ENCODE measurements around the gene COLEC11.

Gene COLEC11

GRCh38 chr2:3584076-3584475, 10.8 kb upstream of the COLEC11 start:
- H3K9me3 ChIP-seq (ENCODE audit: insufficient read depth, low read length), result no peaks in the 10 kb centered on the region
- no peaks in the 10 kb centered on the region for H3K27me3 ChIP-seq (ENCODE audit: low read length)
- H4K20me1 ChIP-seq (ENCODE audit: low read depth, low read length), result peaks cover 12% of the 10 kb centered on the region
- no peak overlapping the region for H2AFZ ChIP-seq (ENCODE audit: low read depth, low read length, severe bottlenecking)
- H3K4me2 ChIP-seq (ENCODE audit: low read depth, low read length, poor library complexity, severe bottlenecking), result no peak overlapping the region
- peaks cover 10% of the 10 kb centered on the region for H3K79me2 ChIP-seq (ENCODE audit: insufficient read depth, low read length)
- peaks cover 35% of the 10 kb centered on the region for H3K36me3 ChIP-seq (ENCODE audit: low read length)
- no peak overlapping the region for H3K9ac ChIP-seq (ENCODE audit: low read length)
- peaks cover 51% of the 10 kb centered on the region for H3F3A ChIP-seq (ENCODE audit: insufficient read depth)
- H3K4me3 ChIP-seq (ENCODE audit: insufficient read depth, low read length, poor library complexity, severe bottlenecking), result no peak overlapping the region
- H3K9me2 ChIP-seq (replicated peaks; ENCODE audit: insufficient read depth, low read length), result no peaks in the 10 kb centered on the region
- TF ChIP-seq CTCF (IDR thresholded peaks at IDR 0.05; ENCODE audit: insufficient read depth, low read length, poor library complexity, severe bottlenecking) (no peak), EZH2phosphoT487 (conservative IDR thresholded peaks at IDR 0.05; ENCODE audit: low read length) (no peak)
- H3K27ac ChIP-seq (ENCODE audit: low read depth, low read length), result no peak overlapping the region

- H3K4me3 ChIP-seq (ENCODE audit: insufficient read depth, low read length, poor library complexity, severe bottlenecking), result no peak overlapping the region
- peaks cover 3% of the 10 kb centered on the region; the same call in 1 of the 2 replicates for H3K79me2 ChIP-seq (ENCODE audit: insufficient read depth, low read length)
- peaks cover 29% of the 10 kb centered on the region for H3K36me3 ChIP-seq (ENCODE audit: low read length)
- no peak overlapping the region for H3K4me2 ChIP-seq (ENCODE audit: low read depth, low read length, poor library complexity, severe bottlenecking)
- no peaks in the 10 kb centered on the region for H3K9me3 ChIP-seq (ENCODE audit: insufficient read depth, low read length)
- H3K27me3 ChIP-seq (ENCODE audit: low read length), result no peaks in the 10 kb centered on the region
- peaks cover 6% of the 10 kb centered on the region for H4K20me1 ChIP-seq (ENCODE audit: low read depth, low read length)
- no peak overlapping the region for H3K9ac ChIP-seq (ENCODE audit: low read length)
- H3F3A ChIP-seq (ENCODE audit: insufficient read depth), result peaks cover 44% of the 10 kb centered on the region
- H2AFZ ChIP-seq (ENCODE audit: low read depth, low read length, severe bottlenecking), result no peak overlapping the region
- no peaks in the 10 kb centered on the region for H3K9me2 ChIP-seq (replicated peaks; ENCODE audit: insufficient read depth, low read length)
- no peak overlapping the region for H3K27ac ChIP-seq (ENCODE audit: low read depth, low read length)
- TF ChIP-seq CTCF (IDR thresholded peaks at IDR 0.05; ENCODE audit: insufficient read depth, low read length, poor library complexity, severe bottlenecking) (no peak), EZH2phosphoT487 (conservative IDR thresholded peaks at IDR 0.05; ENCODE audit: low read length) (no peak)
Observed at GRCh38 chr2:3584608-3585260, 10.2 kb upstream of the COLEC11 start.

- no peaks in the 10 kb centered on the region for H3K79me2 ChIP-seq (ENCODE audit: insufficient read depth, low read length)
- H3K9ac ChIP-seq (ENCODE audit: low read length), result no peak overlapping the region
- H3K36me3 ChIP-seq (ENCODE audit: low read length), result peaks cover 21% of the 10 kb centered on the region
- no peak overlapping the region for H3K4me2 ChIP-seq (ENCODE audit: low read depth, low read length, poor library complexity, severe bottlenecking)
- H3K9me2 ChIP-seq (replicated peaks; ENCODE audit: insufficient read depth, low read length), result no peaks in the 10 kb centered on the region
- no peak for TF ChIP-seq EZH2phosphoT487 (conservative IDR thresholded peaks at IDR 0.05; ENCODE audit: low read length)
- no peak for TF ChIP-seq CTCF (IDR thresholded peaks at IDR 0.05; ENCODE audit: insufficient read depth, low read length, poor library complexity, severe bottlenecking)
- peaks cover 42% of the 10 kb centered on the region for H3F3A ChIP-seq (ENCODE audit: insufficient read depth)
- no peaks in the 10 kb centered on the region for H3K9me3 ChIP-seq (ENCODE audit: insufficient read depth, low read length)
- H2AFZ ChIP-seq (ENCODE audit: low read depth, low read length, severe bottlenecking), result no peak overlapping the region
- no peaks in the 10 kb centered on the region for H3K27me3 ChIP-seq (ENCODE audit: low read length)
- H3K4me3 ChIP-seq (ENCODE audit: insufficient read depth, low read length, poor library complexity, severe bottlenecking), result no peak overlapping the region
- H3K27ac ChIP-seq (ENCODE audit: low read depth, low read length), result no peak overlapping the region
- 0 out of 2 replicates have a peak, but pooled peaks cover 3% of the 10 kb centered on the region for H4K20me1 ChIP-seq (ENCODE audit: low read depth, low read length)
Observed at GRCh38 chr2:3585261-3586109, 9.4 kb upstream of the COLEC11 start.

Data from SU-DHL-6 (cell line).